ENCODE data around the gene CCDC8. TPM values are rescaled to one million over a fixed set of nuclear protein-coding genes. Genes with fewer than 3 reads are reported as not detected.
"Not testable (repeated sequence)": the region's sequence is repeated elsewhere in the genome, so short reads cannot be mapped to it uniquely, and the experiment has no call there.

CCDC8 gene
- total RNA-seq, 2 donors from 2014 or later: 20.4 to 32.7 TPM

DNA sequence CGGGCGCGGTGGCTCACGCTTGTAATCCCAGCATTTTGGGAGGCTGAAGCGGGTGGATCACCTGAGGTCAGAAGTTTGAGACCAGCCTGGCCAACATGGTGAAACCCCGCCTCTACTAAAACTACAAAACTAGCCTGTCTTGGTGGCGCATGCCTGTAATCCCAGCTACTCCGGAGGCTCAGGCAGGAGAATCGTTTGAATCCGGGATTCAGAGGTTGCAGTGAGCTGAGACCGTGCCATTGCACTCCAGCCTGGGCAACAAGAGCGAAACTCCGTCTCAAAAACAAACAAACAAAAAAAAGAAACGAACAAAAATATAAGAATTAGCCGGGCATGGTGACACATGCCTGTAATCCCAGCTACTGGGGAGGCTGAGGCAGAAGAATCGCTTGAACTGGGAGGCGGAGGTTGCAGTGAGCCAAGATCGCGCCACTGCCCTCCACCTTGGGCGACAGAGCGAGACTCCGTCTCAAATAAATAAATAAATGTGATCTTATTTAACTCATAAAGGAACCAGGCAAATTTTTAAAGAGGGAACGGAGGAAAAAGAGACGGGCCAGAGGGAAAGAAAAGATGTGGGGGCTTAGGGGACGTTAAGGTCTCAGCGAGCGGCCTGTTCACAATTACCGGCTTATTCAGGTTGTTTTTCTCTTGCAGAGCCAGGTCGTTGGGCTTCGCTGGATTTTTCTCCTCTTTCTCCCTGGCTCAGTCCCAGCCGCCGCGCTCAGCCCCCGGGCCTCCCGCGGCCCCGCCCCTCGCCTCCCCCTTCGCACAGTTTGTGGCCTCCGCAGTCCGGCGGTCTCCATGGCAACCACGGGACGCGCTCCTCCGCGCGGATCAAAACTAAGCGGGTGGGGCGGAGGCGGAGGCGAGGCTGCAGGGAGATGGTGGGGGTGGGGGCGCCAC lies 2.7 kb upstream of the CCDC8 start:
- peak overlapping the region; percentile 37 to 49 for H3K27ac ChIP-seq
- H3K4me1 ChIP-seq (replicated peaks); intact Hi-C loops (cut with DNase I); H3K27me3 ChIP-seq (replicated peaks; ENCODE audit: insufficient read depth); H3K36me3 ChIP-seq; H3K9me3 ChIP-seq: not testable (repeated sequence)
- H3K4me3 ChIP-seq: peak overlapping the region; percentile 20 to 24
- peak; percentile 7 for TF ChIP-seq POLR2AphosphoS5 (IDR thresholded peaks at IDR 0.05)
- 16% methylated on average over 53 of the region's 53 CpGs for WGBS
- DNase-seq (ENCODE audit: low spot score): peak; percentile 59

DNA sequence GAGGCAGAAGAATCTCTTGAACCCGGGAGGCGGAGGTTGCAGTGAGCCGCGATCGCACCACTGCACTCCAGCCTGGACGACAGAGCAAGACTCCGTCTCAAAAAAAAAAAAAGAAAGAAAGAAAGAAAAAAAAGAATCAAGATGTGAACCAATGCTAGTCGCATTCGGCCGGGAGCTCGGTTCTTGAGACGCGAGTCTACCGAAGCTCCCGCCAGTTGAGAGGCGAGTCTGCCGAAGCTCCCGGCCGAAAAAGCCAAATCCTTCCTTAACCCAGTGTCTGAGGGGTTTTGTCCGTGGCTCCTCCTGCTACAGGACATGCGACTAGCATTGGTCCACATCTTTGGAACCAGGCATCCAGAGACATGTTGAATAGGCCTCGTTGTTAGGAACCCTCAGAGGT lies 1.5 kb upstream of the CCDC8 start:
- H3K4me1 ChIP-seq (replicated peaks); H3K9me3 ChIP-seq; DNase-seq (ENCODE audit: low spot score); H3K27me3 ChIP-seq (replicated peaks; ENCODE audit: insufficient read depth); H3K36me3 ChIP-seq; H3K4me3 ChIP-seq; H3K27ac ChIP-seq; intact Hi-C loops (cut with DNase I): not testable (repeated sequence)
- WGBS: 97% methylated on average over 22 of the region's 22 CpGs

DNA sequence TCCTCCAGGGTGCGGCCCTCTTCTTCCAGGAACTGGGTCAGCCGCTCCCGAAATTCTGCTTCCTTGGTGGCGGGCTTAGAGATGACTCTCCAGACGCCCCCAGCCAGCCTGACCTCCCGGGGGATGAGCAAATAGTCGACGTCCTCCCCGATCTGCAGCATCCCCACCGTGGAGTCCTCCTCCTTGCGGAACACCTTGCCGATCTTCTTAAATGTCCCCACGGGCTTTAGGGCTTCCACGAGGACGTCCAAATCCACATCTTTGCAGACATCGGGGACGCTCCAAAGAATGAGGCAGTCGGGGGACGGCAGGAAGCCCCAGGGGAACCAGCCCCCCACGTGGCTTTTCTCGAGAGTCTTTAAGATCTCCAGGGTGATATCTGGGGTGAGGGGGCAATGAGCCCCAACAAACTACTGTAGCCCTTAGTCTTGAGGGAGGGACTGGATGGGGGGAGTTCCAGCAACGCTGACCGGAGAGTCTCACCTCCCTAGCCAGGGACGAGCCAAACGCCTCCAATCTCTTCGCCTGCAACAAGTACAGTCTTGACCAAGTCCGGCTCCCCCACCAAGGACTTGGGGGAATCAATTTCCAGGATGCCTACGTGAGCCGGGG lies 608 bp downstream of the CCDC8 start:
- intact Hi-C loops (cut with DNase I): no loop called here
- no peak for DNase-seq (ENCODE audit: low spot score)
- Histone ChIP-seq H3K27me3 (replicated peaks; ENCODE audit: insufficient read depth) (no peaks in the 10 kb centered on the region), H3K9me3 (no peaks in the 10 kb centered on the region), H3K36me3 (no peaks in the 10 kb centered on the region), H3K27ac (peak overlapping the region; percentile 45 to 56), H3K4me1 (replicated peaks) (no peaks in the 10 kb centered on the region), H3K4me3 (peak overlapping the region; percentile 31 to 38)
- WGBS: 4% methylated on average over 29 of the region's 29 CpGs
- no peak for TF ChIP-seq POLR2A (IDR thresholded peaks at IDR 0.05)
- no peak for TF ChIP-seq POLR2AphosphoS5 (IDR thresholded peaks at IDR 0.05)
- TF ChIP-seq, protein P1, sequence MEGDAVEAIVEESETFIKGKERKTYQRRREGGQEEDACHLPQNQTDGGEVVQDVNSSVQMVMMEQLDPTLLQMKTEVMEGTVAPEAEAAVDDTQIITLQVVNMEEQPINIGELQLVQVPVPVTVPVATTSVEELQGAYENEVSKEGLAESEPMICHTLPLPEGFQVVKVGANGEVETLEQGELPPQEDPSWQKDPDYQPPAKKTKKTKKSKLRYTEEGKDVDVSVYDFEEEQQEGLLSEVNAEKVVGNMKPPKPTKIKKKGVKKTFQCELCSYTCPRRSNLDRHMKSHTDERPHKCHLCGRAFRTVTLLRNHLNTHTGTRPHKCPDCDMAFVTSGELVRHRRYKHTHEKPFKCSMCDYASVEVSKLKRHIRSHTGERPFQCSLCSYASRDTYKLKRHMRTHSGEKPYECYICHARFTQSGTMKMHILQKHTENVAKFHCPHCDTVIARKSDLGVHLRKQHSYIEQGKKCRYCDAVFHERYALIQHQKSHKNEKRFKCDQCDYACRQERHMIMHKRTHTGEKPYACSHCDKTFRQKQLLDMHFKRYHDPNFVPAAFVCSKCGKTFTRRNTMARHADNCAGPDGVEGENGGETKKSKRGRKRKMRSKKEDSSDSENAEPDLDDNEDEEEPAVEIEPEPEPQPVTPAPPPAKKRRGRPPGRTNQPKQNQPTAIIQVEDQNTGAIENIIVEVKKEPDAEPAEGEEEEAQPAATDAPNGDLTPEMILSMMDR (IDR thresholded peaks at IDR 0.05): no peak

DNA sequence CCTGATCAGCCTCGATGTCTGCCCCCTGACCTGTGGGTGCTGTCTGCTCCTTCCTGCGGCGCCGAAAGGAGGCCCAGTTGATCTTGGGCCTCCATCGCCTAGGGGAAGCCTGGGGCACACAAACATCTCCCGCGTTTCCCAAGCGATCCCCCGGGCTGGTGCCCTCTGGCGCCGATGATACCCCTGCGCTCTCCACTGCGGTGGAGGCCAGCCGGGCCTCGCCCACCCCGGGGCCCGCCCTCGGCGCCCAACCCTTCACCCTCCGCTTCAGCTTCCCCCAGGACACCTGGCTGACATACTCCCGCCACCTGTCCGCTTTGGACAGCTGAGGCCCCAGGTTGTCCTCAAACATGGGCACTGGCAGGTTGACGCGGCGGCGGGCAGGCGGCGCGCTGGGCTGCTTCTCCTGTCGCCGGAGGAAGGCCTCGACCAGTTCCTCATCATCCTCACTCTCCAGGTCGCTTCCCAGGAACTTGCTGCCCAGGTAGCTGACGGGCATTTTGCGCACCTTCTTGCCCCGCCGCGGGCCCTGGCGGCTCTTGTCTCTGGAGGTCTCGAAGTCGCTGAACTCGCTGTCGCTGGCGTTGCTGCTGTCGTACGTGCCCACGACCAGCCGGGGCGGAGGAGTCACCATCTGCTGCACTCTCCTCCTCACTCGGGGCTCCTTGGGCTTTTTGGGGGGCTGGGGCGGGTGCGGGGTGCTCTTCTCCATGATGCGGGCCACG lies 1.3 kb downstream of the CCDC8 start:
- DNase-seq (ENCODE audit: low spot score): no peak
- intact Hi-C loops (cut with DNase I): no loop called here
- Histone ChIP-seq H3K27ac (peak overlapping the region; percentile 45 to 56), H3K4me1 (replicated peaks) (no peaks in the 10 kb centered on the region), H3K36me3 (no peaks in the 10 kb centered on the region), H3K27me3 (replicated peaks; ENCODE audit: insufficient read depth) (no peaks in the 10 kb centered on the region), H3K4me3 (peak overlapping the region; percentile 31 to 38), H3K9me3 (no peaks in the 10 kb centered on the region)
- WGBS: 8% methylated on average over 46 of the region's 54 CpGs
- TF ChIP-seq POLR2AphosphoS5 (IDR thresholded peaks at IDR 0.05): no peak
- TF ChIP-seq, protein P1 (IDR thresholded peaks at IDR 0.05): no peak
- TF ChIP-seq POLR2A (IDR thresholded peaks at IDR 0.05): no peak

DNA sequence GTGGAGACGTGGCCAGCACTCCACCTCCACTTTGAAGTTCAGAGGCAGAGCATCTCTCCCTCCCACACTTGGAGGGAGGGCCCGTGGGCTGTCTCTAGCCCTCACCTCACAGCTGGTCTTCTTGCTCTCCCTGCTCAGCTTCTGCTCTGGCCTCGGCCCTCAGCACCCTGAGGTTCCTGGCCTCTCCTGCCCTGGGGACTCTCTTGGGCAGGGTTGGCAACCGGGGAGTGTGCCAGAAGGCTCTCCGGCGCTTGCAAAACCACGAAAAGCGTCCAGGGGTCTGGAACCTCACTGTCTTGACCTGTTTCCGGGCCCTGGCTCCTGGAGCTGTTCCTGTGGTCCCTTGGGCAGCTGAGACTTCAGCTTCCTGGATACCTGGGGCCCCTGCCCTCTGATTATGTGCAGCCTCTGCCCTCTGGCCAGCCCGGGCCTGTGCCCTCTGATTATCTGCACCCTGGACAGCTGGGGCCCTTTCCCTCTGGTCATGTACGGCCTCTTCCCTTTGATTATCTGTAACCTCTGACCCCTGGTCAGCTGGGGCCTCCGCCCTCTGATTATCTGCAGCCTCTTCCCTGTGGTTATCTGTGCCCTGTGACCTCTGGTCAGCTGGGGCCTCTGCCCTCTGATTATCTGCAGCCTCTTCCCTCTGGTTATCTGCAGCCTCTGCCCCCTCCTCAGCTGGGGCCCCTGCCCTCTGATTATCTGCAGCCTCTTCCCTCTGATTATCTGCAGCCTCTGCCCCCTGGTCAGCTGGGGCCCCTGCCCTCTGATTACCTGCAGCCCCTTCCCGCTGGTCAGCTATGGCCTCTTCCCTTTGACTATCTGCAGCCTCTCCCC lies 2.1 kb downstream of the CCDC8 start:
- intact Hi-C loops (cut with DNase I): no loop called here
- WGBS: 34% methylated on average over 13 of the region's 13 CpGs
- H3K27ac ChIP-seq: peak overlapping the region in 1 of 2 donors; percentile 56
- H3K9me3 ChIP-seq: no peaks in the 10 kb centered on the region
- no peak for DNase-seq (ENCODE audit: low spot score)
- TF ChIP-seq POLR2A (IDR thresholded peaks at IDR 0.05) (no peak), POLR2AphosphoS5 (IDR thresholded peaks at IDR 0.05) (no peak)
- TF ChIP-seq, protein P1 (IDR thresholded peaks at IDR 0.05): no peak
- no peaks in the 10 kb centered on the region for H3K4me1 ChIP-seq (replicated peaks)
- H3K4me3 ChIP-seq: peak overlapping the region; percentile 31 to 38
- no peaks in the 10 kb centered on the region for H3K36me3 ChIP-seq
- no peaks in the 10 kb centered on the region for H3K27me3 ChIP-seq (replicated peaks; ENCODE audit: insufficient read depth)
